MM.1S (cell line): Measurements from ENCODE around the gene ADAMTS7.

Experiments
- CTCF ChIP-seq: fragments of 300-600 bp; sonication (generic); IDR thresholded peaks from 2 replicates; pipeline ENCODE4 v1.5.1; 2016; ENCODE audit warnings: antibody characterized with exemption, low read length, mixed read lengths
- EZH2 ChIP-seq: fragments of 300-600 bp; sonication (generic); optimal IDR thresholded peaks from 2 replicates; pipeline ENCODE3; 2017; ENCODE audit warnings: low read depth, mild to moderate bottlenecking, antibody characterized with exemption, low read length, mixed read lengths
- EZH2phosphoT487 ChIP-seq: fragments of 300-600 bp; sonication (generic); IDR thresholded peaks from 2 replicates; pipeline ENCODE4 v1.6.1; 2018; ENCODE audit warnings: antibody characterized with exemption, low read length

- no peak for TF ChIP-seq CTCF
- TF ChIP-seq EZH2, result no peak
- no peak for TF ChIP-seq EZH2phosphoT487
Measured at GRCh38 chr15:78775472-78775871, 35.8 kb downstream of the ADAMTS7 start.
